ENCODE data around the gene SEPTIN12.

SEPTIN12 gene

GRCh38 chr16:4802659-4803287 lies 14.6 kb upstream of the SEPTIN12 start:
- in situ Hi-C loops (cut with MboI; ENCODE audit: low sequenced_read_pairs): no loop called here

DNA sequence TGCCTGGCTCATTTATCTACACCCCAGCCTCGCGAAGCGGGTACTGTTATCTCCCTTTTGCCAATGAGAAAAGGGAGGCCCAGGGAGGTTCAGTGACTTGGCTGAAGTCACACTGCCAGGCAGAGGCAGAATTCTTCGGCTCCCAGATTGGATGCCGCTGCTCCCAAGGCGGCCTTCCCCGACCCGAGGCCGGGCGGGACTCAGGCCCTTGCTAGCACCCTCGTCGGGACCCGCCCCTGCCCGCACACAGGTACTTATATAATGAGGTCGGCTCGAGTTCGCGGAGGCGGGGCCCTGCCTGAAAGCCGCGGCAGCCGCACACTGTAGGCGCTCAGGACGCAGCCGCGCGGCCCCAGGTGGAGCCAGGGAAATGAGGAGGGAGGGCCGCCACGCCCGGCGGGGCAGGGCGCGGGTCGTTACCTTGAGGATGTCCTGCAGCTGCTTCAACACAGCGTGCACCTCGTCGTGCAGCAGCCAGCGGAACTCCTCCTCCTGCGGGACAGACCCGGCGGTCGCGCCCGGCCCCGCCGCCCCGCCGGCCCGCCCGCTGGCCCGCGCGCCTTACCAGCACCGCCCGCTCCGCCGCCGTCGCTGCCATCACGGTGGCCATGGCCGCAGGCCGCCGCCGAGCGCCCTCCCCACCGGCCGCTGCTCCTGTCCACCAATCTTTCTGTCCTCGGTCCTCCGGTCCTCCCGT lies 14.0 kb upstream of the SEPTIN12 start, which contains the start of gene ROGDI:
Gene ROGDI, minus strand, starts transcription at position 672 of the 697 bp plus-strand sequence. Its CDS starts 62 bp downstream, at position 610.
- in situ Hi-C loops (cut with MboI; ENCODE audit: low sequenced_read_pairs): no loop called here

DNA sequence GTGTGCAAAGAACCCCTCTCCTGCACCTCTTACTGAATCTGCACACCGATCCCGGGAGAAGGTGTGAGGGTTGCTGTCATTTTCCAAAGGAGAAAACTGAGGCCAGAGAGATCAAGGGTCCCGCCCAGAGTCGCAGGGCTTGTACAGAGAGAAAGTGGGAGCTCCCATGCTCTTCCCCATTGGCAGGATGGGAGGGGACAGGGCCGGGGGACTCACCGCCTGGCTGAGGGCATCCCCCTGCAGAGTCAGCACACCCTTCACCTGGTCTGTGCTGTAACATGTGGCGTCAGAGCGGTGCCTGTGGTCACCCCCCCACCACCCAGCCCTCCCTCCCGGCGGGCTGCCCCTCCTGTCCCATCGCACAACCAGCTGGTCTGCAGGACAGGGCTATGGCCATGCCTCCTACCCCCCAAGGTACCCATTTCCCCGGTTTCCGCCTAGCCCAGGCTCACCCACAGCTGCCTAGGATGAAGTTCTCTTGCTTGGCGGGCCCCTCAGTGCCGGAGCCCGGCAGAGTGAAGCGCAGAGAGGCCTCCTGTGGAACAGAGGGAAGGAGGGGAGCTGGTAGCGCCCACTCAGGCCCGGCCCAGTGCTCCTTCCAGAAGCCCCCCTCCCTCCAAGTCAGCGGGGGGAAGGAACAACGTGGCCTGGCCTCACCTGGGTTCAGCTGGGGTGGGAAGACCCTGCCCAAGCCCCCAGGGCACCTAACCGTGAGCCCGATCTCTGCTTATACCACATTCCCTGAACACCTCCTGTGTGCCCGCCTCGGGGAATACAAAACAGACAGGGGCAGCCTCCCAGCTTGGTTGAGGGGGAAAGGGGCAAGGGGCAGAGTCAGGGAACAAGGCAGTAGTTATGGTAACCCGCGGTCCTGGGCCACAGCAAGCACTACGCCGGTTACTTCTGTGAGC lies 13.2 kb upstream of the SEPTIN12 start:
- in situ Hi-C loops (cut with MboI; ENCODE audit: low sequenced_read_pairs): no loop called here

DNA sequence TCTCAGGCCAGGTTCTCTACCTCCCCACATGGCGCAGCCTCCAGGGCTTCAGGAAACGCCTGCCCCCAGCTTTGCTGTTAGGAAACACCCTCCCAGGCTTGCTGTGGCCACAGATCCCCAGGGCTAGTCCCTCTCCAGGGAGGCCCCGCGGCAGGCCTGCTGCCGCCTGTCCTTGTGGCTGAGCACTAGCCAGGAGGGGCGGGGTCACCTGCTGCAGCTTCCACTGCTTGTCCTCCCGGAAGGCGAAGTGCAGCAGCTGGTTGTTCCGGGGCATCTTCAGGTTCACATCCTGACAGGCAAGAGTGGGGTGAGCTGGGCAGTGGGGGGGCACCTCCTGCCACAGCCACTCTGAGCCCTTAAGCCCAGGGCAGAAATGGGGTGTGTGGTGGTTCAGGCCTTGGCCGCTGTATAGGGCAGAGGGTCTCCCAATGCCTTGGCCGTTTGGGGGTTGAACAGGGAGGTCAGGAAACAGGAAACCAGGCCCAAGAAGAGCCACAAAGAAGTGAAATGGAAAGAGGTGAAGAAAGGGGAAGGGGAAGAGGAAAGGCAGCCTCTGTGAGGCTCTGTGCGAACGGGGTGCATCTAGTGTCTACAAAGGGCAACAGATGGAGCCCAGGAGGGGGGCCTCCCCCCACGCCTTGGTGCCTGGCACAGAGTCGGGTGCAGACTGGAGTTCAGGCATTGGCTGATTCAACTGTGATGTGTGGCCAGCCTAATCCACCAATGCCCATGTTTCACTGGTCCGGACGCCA lies 12.3 kb upstream of the SEPTIN12 start:
- in situ Hi-C loops (cut with MboI; ENCODE audit: low sequenced_read_pairs): no loop called here

GRCh38 chr16:4799171-4799855 lies 11.2 kb upstream of the SEPTIN12 start:
- in situ Hi-C loops (cut with MboI; ENCODE audit: low sequenced_read_pairs): no loop called here

- in situ Hi-C loops (cut with MboI; ENCODE audit: low sequenced_read_pairs): no loop called here
These were observed 10.3 kb upstream of the SEPTIN12 start for GRCh38 chr16:4798456-4798855.

DNA sequence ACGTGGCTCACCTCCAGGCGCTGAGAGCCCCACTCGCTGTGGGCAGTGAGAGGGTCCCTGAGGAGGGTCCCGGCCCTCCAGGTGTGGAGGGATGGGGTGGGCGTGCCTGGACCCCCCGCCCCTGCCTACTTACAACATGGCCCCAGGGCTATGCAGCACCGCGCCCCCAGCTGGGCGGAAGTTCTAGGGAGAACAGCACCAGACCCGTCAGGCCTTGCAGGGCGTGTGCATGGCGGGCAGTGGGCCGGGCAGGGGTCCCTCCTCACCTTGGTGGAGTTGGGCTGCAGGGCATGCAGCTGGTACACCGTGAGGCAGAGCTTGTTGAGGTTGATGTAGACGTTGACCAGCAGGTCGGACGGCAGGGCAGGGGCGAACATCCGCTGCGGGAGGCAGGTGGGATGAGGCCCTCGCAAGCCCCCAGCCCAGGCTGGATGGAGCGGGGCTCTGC lies 9.7 kb upstream of the SEPTIN12 start:
- in situ Hi-C loops (cut with MboI; ENCODE audit: low sequenced_read_pairs): no loop called here

DNA sequence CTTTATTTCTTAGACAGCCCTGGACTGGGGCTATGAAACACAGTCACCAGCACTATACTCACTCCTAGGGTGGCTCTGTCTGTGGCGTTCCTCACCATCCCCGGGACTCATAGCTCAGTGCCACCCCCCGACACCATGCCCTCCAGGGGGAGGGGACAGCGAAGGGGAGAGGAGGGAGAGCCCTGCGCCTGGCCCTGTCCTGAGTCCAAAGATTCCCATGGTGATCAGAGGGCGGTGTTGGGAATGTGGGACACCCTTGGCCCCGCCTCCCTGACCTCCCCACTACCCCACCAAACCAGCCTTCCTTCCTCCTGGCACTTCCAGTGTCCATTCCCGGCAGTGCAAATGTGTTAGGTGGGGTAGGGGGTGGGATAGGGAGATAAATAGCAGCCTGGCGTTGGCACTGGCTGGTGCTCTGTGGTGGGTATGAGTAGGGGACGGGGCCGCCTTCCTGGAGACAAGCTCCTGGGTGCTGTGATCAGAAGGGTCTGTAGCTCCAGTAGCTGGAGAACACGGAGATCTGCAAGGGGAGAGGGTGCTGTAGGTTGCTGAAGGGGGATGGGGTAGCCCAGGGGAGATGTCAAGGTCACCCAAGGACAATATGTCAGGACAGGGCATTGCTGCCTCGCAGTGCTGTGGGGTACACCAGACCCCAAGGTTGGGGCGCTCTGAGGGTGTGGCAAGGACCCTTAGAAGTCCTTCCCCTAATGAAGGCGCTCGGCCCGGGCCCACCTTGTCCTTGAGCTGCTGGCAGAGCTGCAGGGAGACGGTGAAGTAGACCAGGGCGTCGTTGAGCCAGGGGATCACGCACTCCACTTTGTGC lies 9.0 kb upstream of the SEPTIN12 start:
- in situ Hi-C loops (cut with MboI; ENCODE audit: low sequenced_read_pairs): no loop called here

GRCh38 chr16:4795828-4796572 lies 7.9 kb upstream of the SEPTIN12 start:
- in situ Hi-C loops (cut with MboI; ENCODE audit: low sequenced_read_pairs): no loop called here

GRCh38 chr16:4795181-4795827 lies 7.2 kb upstream of the SEPTIN12 start, which contains the start of gene SMIM22:
TSS of gene SMIM22 (plus strand) at chr16:4795369. CDS start at chr16:4795735, 366 bp downstream.
- in situ Hi-C loops (cut with MboI; ENCODE audit: low sequenced_read_pairs): no loop called here

- in situ Hi-C loops (cut with MboI; ENCODE audit: low sequenced_read_pairs): no loop called here
These were observed 4.9 kb upstream of the SEPTIN12 start for GRCh38 chr16:4792951-4793513.

- in situ Hi-C loops (cut with MboI; ENCODE audit: low sequenced_read_pairs): no loop called here
These were observed 2.7 kb upstream of the SEPTIN12 start for GRCh38 chr16:4790871-4791270.

- in situ Hi-C loops (cut with MboI; ENCODE audit: low sequenced_read_pairs): no loop called here
These were observed 2.1 kb upstream of the SEPTIN12 start for GRCh38 chr16:4790261-4790660.

DNA sequence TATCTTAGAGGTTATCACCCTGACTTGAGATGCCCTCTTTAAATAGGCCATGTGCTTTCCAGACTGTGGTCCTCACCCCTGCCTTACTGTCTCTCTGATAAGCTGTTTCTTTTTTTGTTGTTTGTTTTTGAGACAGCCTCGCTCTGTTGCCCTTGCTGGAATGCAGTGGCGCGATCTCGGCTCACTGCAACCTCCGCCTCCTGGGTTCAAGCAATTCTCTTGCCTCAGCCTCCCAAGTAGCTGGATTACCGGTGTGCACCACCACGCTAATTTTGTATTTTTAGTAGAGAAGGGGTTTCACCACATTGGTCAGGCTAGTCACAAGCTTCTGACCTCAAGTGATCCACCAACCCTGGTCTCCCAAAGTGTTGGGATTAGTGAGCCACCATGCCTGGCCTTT lies 765 bp upstream of the SEPTIN12 start:
- in situ Hi-C loops (cut with MboI; ENCODE audit: low sequenced_read_pairs): no loop called here

DNA sequence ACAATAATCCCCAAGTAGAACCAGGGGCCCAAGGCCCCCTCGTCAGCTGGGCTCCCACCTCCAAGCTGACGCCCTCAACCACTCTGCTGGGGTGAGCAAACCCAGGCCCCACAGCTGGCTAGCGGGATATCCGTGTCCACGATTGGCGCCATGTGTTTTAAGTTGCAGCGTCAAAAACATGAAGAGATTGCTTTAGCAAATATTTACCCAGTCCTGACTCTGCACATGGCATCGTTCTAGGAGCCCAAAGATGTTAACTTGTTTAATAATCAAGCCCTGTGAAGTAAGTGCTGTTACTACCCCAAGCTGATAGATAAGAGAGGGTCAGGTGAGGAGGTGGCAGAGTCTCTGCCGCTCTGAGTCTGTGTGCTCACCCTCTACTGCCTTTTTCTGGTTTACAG lies 344 bp upstream of the SEPTIN12 start:
- in situ Hi-C loops (cut with MboI; ENCODE audit: low sequenced_read_pairs): no loop called here

DNA sequence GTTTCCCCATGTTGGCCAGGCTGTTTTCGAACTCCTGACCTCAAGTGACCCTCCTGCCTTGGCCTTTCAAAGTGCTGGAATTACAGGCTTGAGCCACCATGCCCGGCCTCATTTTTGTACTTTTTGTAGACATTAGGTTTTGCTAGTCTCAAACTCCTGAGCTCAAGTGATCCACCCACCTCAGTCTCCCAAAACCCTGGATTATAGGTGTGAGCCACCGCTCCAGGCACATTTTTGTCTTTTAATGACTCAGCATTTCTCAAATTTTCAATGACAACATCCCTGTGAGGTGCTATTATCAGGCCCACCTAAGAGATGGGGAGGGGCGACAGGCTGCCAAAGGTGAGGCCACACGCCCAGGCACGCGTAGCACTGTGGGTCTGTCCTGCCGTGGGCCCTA lies 1.1 kb downstream of the SEPTIN12 start:
- in situ Hi-C loops (cut with MboI; ENCODE audit: low sequenced_read_pairs): no loop called here

DNA sequence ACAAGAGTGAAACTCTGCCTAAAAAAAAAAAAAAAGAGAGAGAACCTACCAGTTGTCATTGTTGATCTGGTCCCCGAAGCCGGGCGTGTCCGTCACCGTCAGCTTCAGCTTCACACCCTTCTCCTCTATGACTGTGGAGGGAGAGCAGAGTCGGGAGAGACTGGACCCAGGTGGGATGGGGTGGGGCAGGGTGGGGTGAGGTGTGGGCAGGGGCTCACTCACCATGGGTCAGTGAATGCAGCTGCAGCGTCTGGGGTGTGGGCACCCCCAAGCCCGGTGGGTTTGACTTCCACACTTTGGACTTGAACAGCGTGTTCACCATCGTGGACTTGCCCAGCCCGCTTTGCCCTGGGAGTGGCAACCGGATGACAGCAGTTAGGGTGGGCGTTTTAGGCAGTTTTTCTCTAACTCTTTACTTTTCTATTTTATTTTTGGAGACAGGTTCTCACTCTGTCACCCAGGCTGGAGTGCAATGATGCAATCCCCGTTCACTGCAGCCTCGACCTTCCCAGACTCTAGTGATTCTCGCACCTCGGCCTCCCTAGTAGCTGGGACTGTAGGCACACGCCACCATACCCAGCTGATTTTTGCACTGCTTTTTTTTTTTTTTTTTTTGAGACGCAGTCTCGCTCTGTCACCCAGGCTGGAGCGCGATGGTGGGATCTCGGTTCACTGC lies 2.2 kb downstream of the SEPTIN12 start:
- in situ Hi-C loops (cut with MboI; ENCODE audit: low sequenced_read_pairs): no loop called here
